A172 (cell line): ENCODE measurements around the gene DENND4A. TPM values are rescaled to one million over a fixed set of nuclear protein-coding genes. Genes with fewer than 3 reads are reported as not detected.
"Not testable (repeated sequence)": the region's sequence is repeated elsewhere in the genome, so short reads cannot be mapped to it uniquely, and the experiment has no call there.

Source experiments
- DNase-seq: peaks from one replicate; pipeline ENCODE4 v3.0.0-alpha.2; 2015; ENCODE audit warnings: low spot score
- total RNA-seq: library from RNA; depleted of rRNA; stranded (reverse); fragments of >200 nt; shearing (Covaris generic); gene quantifications from 2 replicates; pipeline ENCODE4 v1.2.3, GENCODE V29; 2014

Gene DENND4A
- total RNA-seq, 1 experiment from 2014 or later: 10.3 TPM

- DNase-seq: no peak
Measured at GRCh38 chr15:65789105-65789504, 3.0 kb downstream of the DENND4A start.

GRCh38 chr15:65787260-65787659, 4.8 kb downstream of the DENND4A start:
- DNase-seq: no peak

- DNase-seq: no peak
Measured at GRCh38 chr15:65785151-65785550, 6.9 kb downstream of the DENND4A start.

- no peak for DNase-seq
Measured at GRCh38 chr15:65783872-65784271, 8.2 kb downstream of the DENND4A start.

- DNase-seq: no peak
Measured at GRCh38 chr15:65782096-65782495, 10.0 kb downstream of the DENND4A start.

- DNase-seq: not testable (repeated sequence)
Measured at GRCh38 chr15:65778701-65779100, 13.4 kb downstream of the DENND4A start.

- DNase-seq: no peak
Measured at GRCh38 chr15:65778269-65778668, 13.8 kb downstream of the DENND4A start.

- no peak for DNase-seq
Measured at GRCh38 chr15:65777843-65778242, 14.2 kb downstream of the DENND4A start.

GRCh38 chr15:65777053-65777452, 15.0 kb downstream of the DENND4A start:
- DNase-seq: no peak

GRCh38 chr15:65773386-65774111, 18.5 kb downstream of the DENND4A start:
- DNase-seq: no peak

- DNase-seq: no peak
Measured at GRCh38 chr15:65772930-65773329, 19.2 kb downstream of the DENND4A start.

GRCh38 chr15:65771870-65772269, 20.2 kb downstream of the DENND4A start:
- DNase-seq: no peak

- no peak for DNase-seq
Measured at GRCh38 chr15:65769482-65769881, 22.6 kb downstream of the DENND4A start.

- no peak for DNase-seq
Measured at GRCh38 chr15:65767895-65768294, 24.2 kb downstream of the DENND4A start.

- no peak for DNase-seq
Measured at GRCh38 chr15:65767264-65767595, 24.9 kb downstream of the DENND4A start.

GRCh38 chr15:65766422-65767263, 25.4 kb downstream of the DENND4A start:
- no peak for DNase-seq

- DNase-seq: no peak
Measured at GRCh38 chr15:65765106-65765505, 27.0 kb downstream of the DENND4A start.

- DNase-seq: no peak
Measured at GRCh38 chr15:65762914-65763787, 28.9 kb downstream of the DENND4A start.

GRCh38 chr15:65762399-65762798, 29.7 kb downstream of the DENND4A start:
- no peak for DNase-seq

- DNase-seq: no peak
Measured at GRCh38 chr15:65761210-65761926, 30.7 kb downstream of the DENND4A start.

- DNase-seq: no peak
Measured at GRCh38 chr15:65759441-65759840, 32.7 kb downstream of the DENND4A start.

GRCh38 chr15:65758242-65758641, 33.9 kb downstream of the DENND4A start:
- DNase-seq: no peak
